GM21367 (cell line): ENCODE results near the gene SORT1.
"Not testable (repeated sequence)": the region's sequence is repeated elsewhere in the genome, so short reads cannot be mapped to it uniquely, and the experiment has no call there.

Experiments
- ATAC-seq: cut with Tn5 transposase; IDR thresholded peaks from one replicate; pipeline ENCODE4 v1.9.1; 2021; ENCODE audit not compliant: unreplicated experiment

Gene SORT1

GRCh38 chr1:109300650-109301151 lies 97.0 kb downstream of the SORT1 start:
- no peak for ATAC-seq

DNA sequence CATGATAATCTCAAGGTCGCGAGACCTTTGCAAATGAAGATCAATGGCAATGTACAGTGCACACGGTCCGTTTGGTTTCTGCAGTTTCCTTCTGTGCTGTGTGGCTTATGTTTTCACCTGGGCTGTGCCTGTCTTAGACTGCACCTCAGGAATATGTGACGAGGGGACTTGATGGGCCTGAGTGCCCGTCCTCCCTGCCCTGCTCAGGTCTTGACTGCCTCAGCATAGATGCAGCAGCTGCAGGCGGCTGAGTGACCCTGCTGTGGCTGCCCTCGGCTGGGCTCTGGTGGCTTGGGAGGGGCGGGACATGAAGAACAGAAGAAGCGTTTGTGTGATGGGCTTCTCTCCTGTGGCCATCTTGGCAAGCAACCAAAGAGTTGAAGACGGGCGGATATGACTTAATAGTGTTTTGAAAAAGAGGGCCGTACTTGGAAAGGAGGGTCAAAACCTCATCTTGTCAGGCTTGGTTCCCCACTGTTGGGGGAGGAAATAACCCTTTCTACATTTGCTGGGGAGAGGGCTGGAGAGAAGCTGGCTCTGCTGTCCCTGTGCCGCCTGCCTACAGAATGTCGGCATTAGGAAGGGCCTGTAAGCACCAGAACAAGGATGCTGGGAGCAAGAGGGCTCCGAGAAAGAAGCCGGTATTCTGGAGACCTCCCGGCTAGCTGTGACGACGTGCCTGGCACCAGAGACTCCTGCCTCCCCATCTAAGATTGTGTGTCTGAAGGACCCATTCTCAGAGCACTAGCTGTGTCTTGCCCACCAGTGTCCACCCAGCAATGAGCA lies 98.0 kb downstream of the SORT1 start:
- ATAC-seq = no peak

DNA sequence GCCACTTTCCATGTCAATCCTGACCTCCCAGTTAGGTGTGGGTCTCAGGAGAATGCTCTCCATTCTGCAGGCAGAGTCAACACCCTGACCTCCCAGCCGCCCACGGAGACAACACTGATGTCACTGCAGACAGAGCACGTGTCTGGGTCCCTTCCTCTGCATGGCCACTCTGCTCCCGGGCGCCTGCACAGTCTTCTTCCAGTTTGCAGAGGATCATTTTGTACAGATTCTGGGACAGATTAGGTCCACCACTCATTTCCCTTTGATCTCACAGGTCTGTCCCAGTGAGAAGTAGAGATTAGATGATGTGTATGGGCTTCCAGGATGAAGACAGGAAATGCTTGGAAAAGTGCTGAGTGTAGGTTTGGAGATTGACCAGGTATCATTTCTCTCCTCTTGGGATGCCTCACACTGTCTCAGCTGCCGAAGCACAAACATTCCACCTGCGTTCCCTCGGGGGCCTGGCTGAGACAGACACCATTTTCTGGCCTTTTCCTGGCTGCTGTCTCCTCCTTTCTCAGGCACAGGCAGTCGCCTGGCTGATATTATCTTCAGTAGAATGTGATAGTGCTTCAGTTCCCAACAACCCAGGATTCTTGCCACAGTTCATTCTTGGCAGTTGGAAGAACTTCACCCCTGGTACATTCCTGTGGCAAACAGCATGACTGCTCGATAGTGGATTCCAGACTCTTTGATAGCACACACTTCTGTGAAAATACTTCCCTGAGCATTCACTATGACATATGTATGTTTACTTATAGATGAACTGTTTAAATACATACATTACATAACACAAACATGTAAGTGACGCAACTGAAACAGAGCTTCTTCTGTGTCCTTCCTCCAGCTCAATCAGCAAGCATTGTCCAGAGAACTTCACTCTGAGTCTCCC lies 98.8 kb downstream of the SORT1 start:
- ATAC-seq = no peak

- no peak for ATAC-seq
Measured at GRCh38 chr1:109296782-109297181, 100.9 kb downstream of the SORT1 start.

GRCh38 chr1:109295712-109296415 lies 101.9 kb downstream of the SORT1 start:
- ATAC-seq = no peak

- no peak for ATAC-seq
Measured at GRCh38 chr1:109294481-109294880, 103.2 kb downstream of the SORT1 start.

DNA sequence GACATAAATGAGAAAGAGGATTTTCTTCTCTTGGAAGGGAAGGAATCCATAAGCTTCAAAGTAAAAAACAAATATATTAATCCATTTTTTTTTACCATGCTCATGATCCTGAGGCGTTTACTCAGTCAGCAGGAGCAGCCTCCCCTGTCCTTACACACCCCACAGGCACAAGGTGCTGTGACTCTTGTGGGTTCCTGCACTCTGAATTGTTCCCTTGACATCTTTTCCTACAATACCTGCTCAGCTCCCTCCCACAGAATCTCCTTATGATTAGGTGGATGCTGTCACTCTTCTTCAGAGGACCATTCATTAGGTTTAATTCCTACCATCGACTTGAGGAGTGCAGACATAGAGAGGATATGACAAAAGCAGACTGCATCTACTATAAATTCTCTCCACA lies 104.7 kb downstream of the SORT1 start:
- ATAC-seq = no peak

DNA sequence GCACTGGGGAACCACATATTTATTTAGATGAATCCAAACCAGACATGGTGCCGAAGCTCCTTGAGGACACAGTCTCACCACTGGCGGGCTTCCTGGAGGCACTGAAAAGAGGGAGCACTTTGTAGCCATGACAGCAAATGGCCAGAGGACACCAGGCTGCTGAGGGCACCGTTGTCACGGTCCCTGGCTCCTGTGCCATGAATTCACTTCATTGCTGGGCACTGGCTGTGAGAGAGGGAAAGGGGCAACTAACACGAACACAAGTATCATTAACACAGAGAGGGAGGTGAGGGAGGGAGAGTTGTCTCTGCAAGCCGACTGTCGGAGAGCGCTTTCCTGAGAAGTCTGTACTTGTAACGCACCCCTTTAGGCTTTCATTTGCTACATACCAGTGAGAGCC lies 105.4 kb downstream of the SORT1 start:
- no peak for ATAC-seq

DNA sequence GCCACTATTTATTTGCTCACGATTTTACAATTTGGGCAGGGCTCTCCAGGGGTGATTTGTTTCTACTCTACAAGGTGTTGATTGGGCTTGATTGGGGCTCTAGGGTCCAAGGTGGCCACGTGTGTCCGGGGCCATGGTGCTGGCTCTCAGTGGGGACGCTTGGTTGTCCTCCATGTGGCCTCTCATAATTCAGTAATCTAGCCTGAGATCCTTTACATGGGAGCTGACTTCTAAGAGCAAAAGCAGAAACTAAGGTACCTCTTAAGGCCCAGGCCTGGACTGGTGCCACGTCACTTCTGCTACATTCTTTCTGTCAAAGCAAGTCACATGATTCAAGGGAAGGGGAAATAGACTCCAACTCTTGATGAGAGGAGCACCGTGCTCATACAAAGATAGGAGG lies 106.7 kb downstream of the SORT1 start:
- ATAC-seq = no peak

GRCh38 chr1:109290137-109290536 lies 107.6 kb downstream of the SORT1 start:
- no peak for ATAC-seq

DNA sequence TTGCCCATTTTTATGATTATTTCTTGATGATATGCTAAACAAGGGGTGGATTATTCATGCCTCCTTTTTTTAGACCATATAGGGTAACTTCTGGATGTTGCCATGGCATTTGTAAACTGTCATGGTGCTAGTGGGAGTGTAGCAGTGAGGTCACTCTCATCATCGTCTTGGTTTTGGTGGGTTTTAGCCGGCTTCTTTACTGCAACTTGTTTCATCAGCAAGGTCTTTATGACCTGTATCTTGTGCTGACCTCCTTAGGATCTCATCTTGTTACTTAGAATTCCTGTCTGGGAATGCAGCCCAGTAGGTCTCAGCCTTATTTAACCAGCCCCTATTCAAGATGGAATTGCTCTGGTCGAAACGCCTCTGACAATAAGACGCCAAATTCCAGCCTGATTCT lies 111.0 kb downstream of the SORT1 start:
- not testable (repeated sequence) for ATAC-seq

- ATAC-seq = no peak
Measured at GRCh38 chr1:109283748-109284600, 113.7 kb downstream of the SORT1 start.

DNA sequence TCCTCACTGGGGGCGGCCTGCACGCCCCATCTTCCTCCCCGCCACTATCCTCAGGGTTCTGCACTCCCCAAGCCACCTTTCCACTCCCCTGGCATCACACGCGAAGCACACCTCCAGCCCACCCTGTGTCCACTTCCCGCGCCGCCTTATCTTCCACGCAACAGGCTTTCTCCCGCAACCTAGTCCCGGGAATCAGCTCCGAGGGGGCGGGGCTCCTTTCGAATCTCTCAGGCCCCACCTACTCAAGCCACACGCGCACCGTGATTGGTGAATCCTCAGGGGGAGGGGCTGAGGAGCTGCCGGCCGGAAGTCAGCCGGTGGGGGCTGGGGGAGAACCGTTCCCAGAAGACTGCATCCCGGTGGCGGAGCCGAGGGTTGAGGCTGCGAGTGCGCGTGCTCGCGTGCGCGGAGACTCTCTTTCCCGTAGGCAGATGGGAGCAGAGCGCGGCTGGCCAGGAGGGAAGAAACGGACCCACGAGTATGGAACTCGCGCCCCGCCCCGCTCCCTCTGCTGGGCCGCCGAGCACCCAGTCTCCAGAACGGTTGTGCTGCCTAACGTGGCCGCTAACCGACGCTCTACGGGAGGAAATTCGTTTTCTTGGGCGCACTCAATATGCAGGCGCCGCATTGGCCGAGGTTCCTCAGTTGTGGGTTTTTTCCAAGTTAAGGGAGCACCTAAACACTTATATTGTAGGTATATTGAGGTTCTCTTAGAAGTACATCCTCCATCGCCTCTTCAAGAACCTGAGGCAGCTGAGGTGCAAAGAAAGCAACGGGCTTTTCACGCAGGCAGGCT lies 114.6 kb downstream of the SORT1 start, which contains the start of gene PSRC1:
PSRC1 (minus strand) TSS at position 194 of the 796 bp plus-strand sequence.
- ATAC-seq = peak; percentile 87

- ATAC-seq = no peak
Measured at GRCh38 chr1:109282497-109282951, 115.2 kb downstream of the SORT1 start.

DNA sequence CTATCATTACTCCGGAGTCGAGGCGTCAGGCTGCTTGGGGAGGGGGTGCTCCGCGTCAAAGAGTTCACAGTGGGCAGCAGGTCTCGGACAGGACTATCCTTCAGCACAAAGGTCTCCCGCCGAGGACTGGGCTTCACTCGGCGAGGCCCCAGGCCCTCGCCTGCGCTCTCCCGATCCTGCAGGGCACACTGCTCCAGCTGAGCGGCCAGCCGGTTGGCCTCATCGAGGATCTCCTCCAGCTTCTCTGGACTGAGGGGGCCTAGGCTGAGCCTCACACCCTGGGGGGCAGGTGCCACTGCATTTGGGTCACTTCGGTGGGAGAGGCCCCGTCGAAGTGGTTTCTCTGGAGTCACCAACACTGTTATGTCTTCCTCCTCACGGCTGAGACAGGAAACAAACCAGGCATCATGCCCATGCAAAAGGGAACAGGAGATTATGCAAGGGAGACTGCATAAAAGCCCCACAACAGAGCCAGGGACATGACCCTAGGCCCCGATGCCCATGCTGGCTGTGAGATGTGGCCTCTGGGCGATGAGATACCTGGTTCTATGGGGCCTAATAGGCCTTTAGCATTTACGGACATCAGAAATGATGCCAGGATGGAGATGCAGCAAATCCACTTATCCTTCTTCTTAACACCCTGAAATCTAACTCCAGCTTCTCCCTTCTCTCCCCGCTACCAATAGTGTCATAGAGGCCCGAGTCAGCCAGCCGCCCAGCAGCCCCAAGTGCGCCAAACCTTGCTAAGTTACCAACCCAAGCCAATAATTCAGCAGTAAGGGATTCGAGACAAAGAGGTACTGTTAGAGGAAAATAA lies 115.8 kb downstream of the SORT1 start:
- ATAC-seq = no peak

DNA sequence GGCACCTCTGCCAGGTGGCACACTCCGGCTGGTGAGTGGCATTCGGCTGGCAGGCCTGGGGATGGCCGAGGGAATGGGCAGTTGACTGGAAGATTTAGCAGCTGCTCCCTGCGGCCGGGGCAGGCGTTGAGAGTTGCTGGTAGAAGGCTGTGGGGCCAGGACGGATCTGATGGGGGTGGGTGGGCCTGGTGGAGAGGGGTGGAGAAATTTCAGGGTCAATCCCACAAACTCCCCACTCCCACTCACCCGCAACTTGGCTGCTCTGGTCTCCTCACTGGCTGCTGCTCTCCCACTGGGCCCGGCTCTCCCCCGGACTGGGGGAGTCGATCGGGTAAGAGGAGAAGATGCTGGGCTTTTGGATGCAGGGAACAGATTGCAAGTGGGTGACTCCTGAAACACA lies 116.9 kb downstream of the SORT1 start:
- ATAC-seq = no peak

- ATAC-seq = no peak
Measured at GRCh38 chr1:109279615-109280278, 118.0 kb downstream of the SORT1 start.
